Thyroid gland (tissue), 4 donors: ENCODE data around the gene SLC6A5. TPM values are rescaled to one million over a fixed set of nuclear protein-coding genes. Genes with fewer than 3 reads are reported as not detected.

Source experiments
- DNase-seq, 2 donors: peaks; one replicate each; pipeline ENCODE4 v3.0.0-alpha.2; 2019
- H3K27ac ChIP-seq, 3 donors: fragments of 200-600 bp; sonication (generic); 1 replicate in 2 of 3; 2 replicates in 1 of 3; pipeline ENCODE4 v1.5.1; 2016 to 2019; ENCODE audit warnings: mild to moderate bottlenecking in 1 of 3, moderate library complexity in 1 of 3
- H3K27me3 ChIP-seq: fragments of 200-600 bp; sonication (generic); one replicate; pipeline ENCODE4 v1.5.1; 2019
- H3K36me3 ChIP-seq, 2 donors: fragments of 200-600 bp; sonication (generic); one replicate each; pipeline ENCODE4 v1.5.1; 2016 to 2019
- H3K4me1 ChIP-seq, 2 donors: fragments of 200-600 bp; sonication (generic); one replicate each; pipeline ENCODE4 v1.5.1; 2017 to 2019
- H3K4me3 ChIP-seq, 3 donors: fragments of 200-600 bp; sonication (generic); replicated peaks in 1 of 3; 1 replicate in 2 of 3; 2 replicates in 1 of 3; pipeline ENCODE4 v1.5.1; 2016; ENCODE audit warnings: mild to moderate bottlenecking in 1 of 3
- H3K9me3 ChIP-seq: fragments of 200-600 bp; sonication (generic); one replicate; pipeline ENCODE4 v1.5.1; 2017
- CTCF ChIP-seq, 6 experiments: fragments of 200-600 bp in 3 of 6; fragments of 450-650 bp in 3 of 6; sonication (generic) in 3 of 6; IDR thresholded peaks; one replicate each; pipeline ENCODE4 v1.5.1; 2016 to 2019; ENCODE audit warnings: antibody characterized with exemption in 6 of 6, mild to moderate bottlenecking in 2 of 6, inconsistent platforms in 1 of 6, moderate library complexity in 1 of 6
- POLR2A ChIP-seq, 2 donors: fragments of 450-650 bp; IDR thresholded peaks; one replicate each; pipeline ENCODE4 v1.6.1; 2017; ENCODE audit warnings: antibody characterized with exemption in 2 of 2, mild to moderate bottlenecking in 2 of 2, moderate library complexity in 1 of 2
- WGBS, 2 donors: methylation state at CpG; one replicate each; pipeline ENCODE4 v1.1.5; 2017; 5-methylcytosine and 5-hydroxymethylcytosine counted together
- intact Hi-C: fragments of 100-400 bp; cut with DNase I; formaldehyde crosslinking; loops from one replicate; pipeline ENCODE4 v1.15.1; 2023
- total RNA-seq, 4 donors: library from RNA; depleted of rRNA; stranded (reverse); fragments of >200 nt; gene quantifications; one replicate each; pipeline ENCODE4 v1.2.3, GENCODE V29; 2016

The SLC6A5 gene
- total RNA-seq, 4 donors from 2014 or later: not detected

GRCh38 chr11:20670932-20671403 is 71.6 kb downstream of the SLC6A5 start:
- DNase-seq: no peak
- Histone ChIP-seq H3K4me1 (no peaks in the 10 kb centered on the region), H3K9me3 (no peaks in the 10 kb centered on the region), H3K36me3 (no peaks in the 10 kb centered on the region), H3K4me3 (no peak overlapping the region), H3K27me3 (no peaks in the 10 kb centered on the region), H3K27ac (no peak overlapping the region)
- TF ChIP-seq POLR2A (IDR thresholded peaks at IDR 0.05) (no peak), CTCF (IDR thresholded peaks at IDR 0.05) (no peak)
- WGBS, 2 donors: 2% methylated on average over 21 of the region's 21 CpGs
- intact Hi-C loops: no loop called here

- Histone ChIP-seq H3K27ac (no peak overlapping the region), H3K4me3 (no peak overlapping the region), H3K36me3 (no peaks in the 10 kb centered on the region), H3K4me1 (no peaks in the 10 kb centered on the region), H3K9me3 (no peaks in the 10 kb centered on the region), H3K27me3 (no peaks in the 10 kb centered on the region)
- TF ChIP-seq CTCF (IDR thresholded peaks at IDR 0.05) (peak in 2 of 6 experiments; percentile 7 to 17), POLR2A (IDR thresholded peaks at IDR 0.05) (no peak)
- intact Hi-C loops: no loop called here
- DNase-seq: peak in 1 of 2 donors; percentile 13
- 15 to 31% methylated on average over 6 of the region's 6 CpGs for WGBS, 2 donors
Measured at GRCh38 chr11:20671856-20672546, 72.6 kb downstream of the SLC6A5 start.

GRCh38 chr11:20672575-20672974 is 73.2 kb downstream of the SLC6A5 start:
- TF ChIP-seq CTCF (IDR thresholded peaks at IDR 0.05) (peak in 3 of 6 experiments; percentile 16 to 30 (median 29)), POLR2A (IDR thresholded peaks at IDR 0.05) (no peak)

GRCh38 chr11:20676658-20677057 is 77.2 kb downstream of the SLC6A5 start:
- 85 to 87% methylated on average over 2 of the region's 2 CpGs for WGBS, 2 donors

More at GRCh38 chr11:20672575-20672974, 73.2 kb downstream of the SLC6A5 start:
- H3K4me3 ChIP-seq: no peak overlapping the region
- H3K36me3 ChIP-seq: no peaks in the 10 kb centered on the region
- no peak for DNase-seq
- intact Hi-C loops: no loop called here
- no peaks in the 10 kb centered on the region for H3K9me3 ChIP-seq
- no peaks in the 10 kb centered on the region for H3K4me1 ChIP-seq
- no peaks in the 10 kb centered on the region for H3K27me3 ChIP-seq
- no peak overlapping the region for H3K27ac ChIP-seq
- 41 to 42% methylated on average over 2 of the region's 2 CpGs for WGBS, 2 donors

More at GRCh38 chr11:20676658-20677057, 77.2 kb downstream of the SLC6A5 start:
- H3K36me3 ChIP-seq: no peaks in the 10 kb centered on the region
- H3K27me3 ChIP-seq: no peaks in the 10 kb centered on the region
- no peak overlapping the region for H3K27ac ChIP-seq
- intact Hi-C loops: no loop called here
- no peak for DNase-seq
- no peak overlapping the region for H3K4me3 ChIP-seq
- H3K4me1 ChIP-seq: no peaks in the 10 kb centered on the region
- TF ChIP-seq CTCF (IDR thresholded peaks at IDR 0.05) (no peak), POLR2A (IDR thresholded peaks at IDR 0.05) (no peak)
- no peaks in the 10 kb centered on the region for H3K9me3 ChIP-seq
